GM23248 (cell line): ENCODE results near the gene MAP3K7CL.

Experiments used
- EZH2 ChIP-seq: fragments of 200-600 bp; sonication (generic); IDR thresholded peaks from 2 replicates; pipeline ENCODE4 v1.6.1; 2018; ENCODE audit warnings: antibody characterized with exemption, mild to moderate bottlenecking; ENCODE audit not compliant: insufficient read depth, poor library complexity, severe bottlenecking
- EZH2phosphoT487 ChIP-seq: fragments of 200-600 bp; sonication (generic); IDR thresholded peaks from 2 replicates; pipeline ENCODE4 v1.6.1; 2018; ENCODE audit warnings: antibody characterized with exemption, moderate library complexity, mild to moderate bottlenecking, low read depth; ENCODE audit not compliant: insufficient read depth

DNA sequence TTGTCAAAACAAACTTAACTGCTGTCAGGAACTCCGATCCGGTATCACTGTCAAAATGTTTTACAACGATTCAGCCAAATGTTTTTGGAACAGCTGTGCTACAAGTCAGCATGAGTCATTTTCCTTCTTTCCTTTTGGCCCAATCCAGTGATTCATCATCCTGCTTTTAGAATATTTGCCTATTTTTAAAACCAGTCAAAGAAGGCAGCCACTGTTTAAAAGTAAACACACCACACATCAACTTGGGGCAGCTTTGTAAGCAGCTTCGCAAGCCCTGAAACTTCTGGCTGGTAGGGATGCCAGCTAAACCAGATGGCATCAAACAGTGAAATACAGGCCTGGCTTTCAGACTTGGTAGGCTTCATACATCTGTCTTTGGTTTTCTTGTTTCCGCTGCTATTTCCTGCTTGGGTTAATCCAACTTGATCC, 14.9 kb downstream of the MAP3K7CL start:
- TF ChIP-seq EZH2phosphoT487 (no peak), EZH2 (no peak)
